Activated gamma-delta T cell treated with Interleukin-2 at 50 U/mL for 16 hours (primary cell): Measurements from ENCODE around the gene GPAT2.
A peak's percentile ranks its signal among the peaks of the same experiment; 100 is the strongest.
"Not testable (repeated sequence)": the region's sequence is repeated elsewhere in the genome, so short reads cannot be mapped to it uniquely, and the experiment has no call there.

ENCODE experiments used
- DNase-seq: peaks from one replicate; pipeline ENCODE4 v3.0.0-alpha.2; 2020

Gene GPAT2

GRCh38 chr2:96022701-96023447 is 11.8 kb downstream of the GPAT2 start:
- DNase-seq = peak; percentile 73

- DNase-seq = not testable (repeated sequence)
These were observed 12.6 kb downstream of the GPAT2 start for GRCh38 chr2:96022126-96022525.

- DNase-seq = not testable (repeated sequence)
These were observed 13.6 kb downstream of the GPAT2 start for GRCh38 chr2:96021142-96021541.

- DNase-seq = not testable (repeated sequence)
These were observed 14.7 kb downstream of the GPAT2 start for GRCh38 chr2:96019909-96020590.

- DNase-seq = not testable (repeated sequence)
These were observed 18.4 kb downstream of the GPAT2 start for GRCh38 chr2:96016321-96016720.

GRCh38 chr2:96012792-96013264 is 21.9 kb downstream of the GPAT2 start:
- DNase-seq = not testable (repeated sequence)

GRCh38 chr2:96012086-96012791 is 22.5 kb downstream of the GPAT2 start:
- not testable (repeated sequence) for DNase-seq

- not testable (repeated sequence) for DNase-seq
These were observed 23.6 kb downstream of the GPAT2 start for GRCh38 chr2:96011129-96011455.

- peak; percentile 95 for DNase-seq
These were observed 24.2 kb downstream of the GPAT2 start for GRCh38 chr2:96010320-96011128.

- DNase-seq = not testable (repeated sequence)
These were observed 24.9 kb downstream of the GPAT2 start for GRCh38 chr2:96009833-96010232.

- not testable (repeated sequence) for DNase-seq
These were observed 26.7 kb downstream of the GPAT2 start for GRCh38 chr2:96008051-96008450.

GRCh38 chr2:96006248-96006647 is 28.5 kb downstream of the GPAT2 start:
- not testable (repeated sequence) for DNase-seq

GRCh38 chr2:95992520-95993272 is 42.0 kb downstream of the GPAT2 start:
- peak; percentile 50 for DNase-seq

- peak; percentile 18 for DNase-seq
These were observed 42.6 kb downstream of the GPAT2 start for GRCh38 chr2:95992102-95992501.

- not testable (repeated sequence) for DNase-seq
These were observed 43.2 kb downstream of the GPAT2 start, which contains the start of gene ANKRD36C for GRCh38 chr2:95991351-95992094. ANKRD36C (minus strand) TSS chr2:95991824; CDS start chr2:95991708, 116 bp downstream.

GRCh38 chr2:95990884-95991283 is 43.8 kb downstream of the GPAT2 start:
- not testable (repeated sequence) for DNase-seq
